Left colon (tissue), 2 donors: ENCODE results near the gene PLEKHG2. TPM values are rescaled to one million over a fixed set of nuclear protein-coding genes. Genes with fewer than 3 reads are reported as not detected.
"Not testable (repeated sequence)": the region's sequence is repeated elsewhere in the genome, so short reads cannot be mapped to it uniquely, and the experiment has no call there.

ENCODE experiments used
- ATAC-seq: fragments of 200-7000 bp; cut with Tn5 transposase; one replicate; pipeline ENCODE4 v1.9.1; 2020; ENCODE audit warnings: mild to moderate bottlenecking, moderate library complexity
- DNase-seq, 2 donors: peaks; one replicate each; pipeline ENCODE4 v3.0.0-alpha.2; 2020
- intact Hi-C, 2 donors: fragments of 100-400 bp; cut with DNase I in 1 of 2; cut with micrococcal nuclease in 1 of 2; formaldehyde crosslinking; loops; one replicate each; pipeline versions ENCODE4 v1.11.2 to v1.14.0; 2022; cut with DNase I, micrococcal nuclease
- long read RNA-seq: library from polyadenylated mRNA; unstranded; transcript quantifications from one replicate; pipeline ENCODE4 v2.0.0, GENCODE V29; 2021
- total RNA-seq, 2 donors: library from RNA; stranded (reverse); fragmentation: NEBNext Ultra II Directional; extraction: Animal tissue kit (Norgen Biotek cat#: 25700); gene quantifications; one replicate each; pipeline ENCODE4 v1.2.1, GENCODE V29; 2021
- donor health status: DM: no; HTN: no; CAD: no.
- donor health status: DM: yes; HTN: yes; CAD: no.

Gene PLEKHG2, protein sequence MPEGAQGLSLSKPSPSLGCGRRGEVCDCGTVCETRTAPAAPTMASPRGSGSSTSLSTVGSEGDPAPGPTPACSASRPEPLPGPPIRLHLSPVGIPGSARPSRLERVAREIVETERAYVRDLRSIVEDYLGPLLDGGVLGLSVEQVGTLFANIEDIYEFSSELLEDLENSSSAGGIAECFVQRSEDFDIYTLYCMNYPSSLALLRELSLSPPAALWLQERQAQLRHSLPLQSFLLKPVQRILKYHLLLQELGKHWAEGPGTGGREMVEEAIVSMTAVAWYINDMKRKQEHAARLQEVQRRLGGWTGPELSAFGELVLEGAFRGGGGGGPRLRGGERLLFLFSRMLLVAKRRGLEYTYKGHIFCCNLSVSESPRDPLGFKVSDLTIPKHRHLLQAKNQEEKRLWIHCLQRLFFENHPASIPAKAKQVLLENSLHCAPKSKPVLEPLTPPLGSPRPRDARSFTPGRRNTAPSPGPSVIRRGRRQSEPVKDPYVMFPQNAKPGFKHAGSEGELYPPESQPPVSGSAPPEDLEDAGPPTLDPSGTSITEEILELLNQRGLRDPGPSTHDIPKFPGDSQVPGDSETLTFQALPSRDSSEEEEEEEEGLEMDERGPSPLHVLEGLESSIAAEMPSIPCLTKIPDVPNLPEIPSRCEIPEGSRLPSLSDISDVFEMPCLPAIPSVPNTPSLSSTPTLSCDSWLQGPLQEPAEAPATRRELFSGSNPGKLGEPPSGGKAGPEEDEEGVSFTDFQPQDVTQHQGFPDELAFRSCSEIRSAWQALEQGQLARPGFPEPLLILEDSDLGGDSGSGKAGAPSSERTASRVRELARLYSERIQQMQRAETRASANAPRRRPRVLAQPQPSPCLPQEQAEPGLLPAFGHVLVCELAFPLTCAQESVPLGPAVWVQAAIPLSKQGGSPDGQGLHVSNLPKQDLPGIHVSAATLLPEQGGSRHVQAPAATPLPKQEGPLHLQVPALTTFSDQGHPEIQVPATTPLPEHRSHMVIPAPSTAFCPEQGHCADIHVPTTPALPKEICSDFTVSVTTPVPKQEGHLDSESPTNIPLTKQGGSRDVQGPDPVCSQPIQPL (N-terminal part only)
- total RNA-seq = 1 to 10 TPM; 6.2 to 9.3 TPM
- long read RNA-seq = 0 reads

DNA sequence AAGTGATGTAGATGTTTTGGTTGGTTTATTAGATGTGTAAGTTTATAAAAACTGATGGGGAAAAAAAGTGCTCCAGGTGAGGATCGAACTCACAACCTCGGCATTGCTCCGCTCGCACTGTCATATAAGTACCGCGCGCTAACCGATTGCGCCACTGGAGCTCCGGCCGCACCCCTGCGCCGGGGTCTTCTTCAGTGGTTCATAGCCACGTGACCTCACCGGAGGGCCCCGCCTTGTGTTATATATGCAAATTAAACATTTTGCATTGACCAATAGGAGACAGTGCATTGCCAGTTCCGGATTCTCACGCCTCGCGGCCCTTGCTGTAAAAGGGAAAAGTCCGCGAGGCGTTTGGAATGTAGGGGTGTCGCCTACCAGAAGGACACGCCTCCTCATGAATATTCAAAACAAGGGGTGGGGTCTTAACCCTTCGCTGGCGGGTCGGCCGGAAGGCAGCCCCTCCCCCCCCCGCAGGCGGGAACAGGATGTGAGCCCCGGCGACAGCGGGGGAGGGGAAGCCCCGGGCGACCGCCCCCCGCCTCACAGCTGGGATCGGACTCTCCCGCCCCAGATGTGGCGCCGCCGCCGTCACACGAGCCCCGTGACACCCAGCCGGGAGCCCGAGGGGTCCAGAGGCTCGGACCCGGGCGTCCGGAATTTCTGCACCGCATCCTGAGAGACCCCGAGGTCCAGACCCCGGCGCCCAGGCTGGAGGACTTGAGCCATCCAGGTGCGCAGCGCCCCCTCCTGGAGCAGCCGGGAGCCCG, at the start of gene PLEKHG2:
TSS of gene PLEKHG2 (plus strand) at position 570 of the 767 bp plus-strand sequence. CDS start 1,418 bp downstream, outside the sequence.
- peak; percentile 48 for ATAC-seq
- DNase-seq = peak; percentile 94 to 98
- intact Hi-C loops = no loop called here

DNA sequence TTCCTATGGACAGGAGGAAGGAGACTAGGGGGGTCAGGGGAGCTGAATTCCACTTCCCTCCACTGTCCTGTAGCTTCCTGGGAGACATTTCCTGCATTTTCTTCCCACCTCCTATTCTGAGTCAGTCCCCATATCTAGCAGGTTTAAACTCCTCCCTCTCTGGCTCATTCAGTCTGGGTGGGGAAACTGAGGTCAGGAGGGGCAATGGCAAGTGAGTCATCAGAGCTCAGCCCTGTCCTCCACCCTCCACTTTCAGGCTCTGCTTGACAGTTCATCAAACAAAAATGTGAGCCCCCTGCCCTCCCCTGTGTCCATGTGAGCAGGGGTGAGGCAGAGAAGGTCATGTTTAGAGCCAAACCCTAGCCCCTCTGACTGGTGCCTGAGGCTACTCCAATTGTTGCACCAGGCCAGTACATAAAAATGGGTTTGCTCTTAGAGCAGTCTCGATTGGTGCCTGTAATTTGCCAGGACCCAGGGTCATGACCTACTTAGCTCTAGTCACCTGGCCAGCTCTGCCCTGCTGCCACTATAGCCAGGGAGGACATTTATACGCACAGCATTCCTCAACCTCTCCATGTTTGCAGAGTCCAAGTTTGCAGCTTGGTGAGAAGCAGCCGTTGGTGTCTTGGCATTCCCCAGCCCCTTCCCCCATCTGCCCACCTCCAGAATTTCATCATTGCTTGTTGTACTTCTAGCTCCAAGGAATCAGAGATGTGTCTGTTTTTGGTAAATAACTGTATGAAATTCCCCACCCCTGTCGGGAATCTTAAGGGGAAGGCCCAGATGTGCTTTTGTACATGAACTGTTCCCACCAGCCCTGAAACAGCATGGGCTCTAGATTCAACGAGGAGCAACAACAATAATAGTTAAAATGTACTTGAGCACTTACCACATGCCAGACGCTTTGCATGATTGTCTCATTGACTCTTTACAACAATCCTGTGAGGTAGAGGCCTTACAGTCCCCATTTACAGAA, 49.5 kb upstream of the PLEKHG2 start:
- intact Hi-C loops = no loop called here
- DNase-seq (no peak), ATAC-seq (no peak)

DNA sequence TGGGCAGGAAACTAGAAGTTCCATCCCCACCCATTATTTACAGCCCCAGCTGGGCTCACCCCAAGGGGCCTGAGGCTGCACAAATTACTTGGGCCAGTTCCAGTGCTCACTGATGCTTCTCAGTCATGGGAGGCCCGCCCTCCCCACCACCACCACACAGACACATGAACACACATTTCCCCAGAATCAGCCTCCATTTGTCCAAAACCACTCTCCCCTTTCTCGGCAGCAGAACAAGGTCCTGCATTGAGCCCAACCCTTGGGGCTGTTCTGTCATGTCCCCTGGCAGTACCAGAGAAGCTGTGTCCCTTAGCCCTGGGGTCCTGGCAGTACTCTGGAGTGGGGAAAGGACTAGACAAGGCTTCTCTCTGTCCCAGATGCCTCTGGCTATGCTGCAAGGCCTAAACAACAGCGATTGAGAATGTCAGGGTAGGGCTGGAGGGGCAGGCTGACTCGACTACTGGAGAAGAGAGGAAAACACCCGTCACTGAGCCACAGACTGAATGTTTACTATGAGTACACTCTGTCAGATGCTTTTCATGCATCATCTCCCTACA, 48.5 kb upstream of the PLEKHG2 start:
- intact Hi-C loops = no loop called here
- ATAC-seq (no peak), DNase-seq (no peak)

DNA sequence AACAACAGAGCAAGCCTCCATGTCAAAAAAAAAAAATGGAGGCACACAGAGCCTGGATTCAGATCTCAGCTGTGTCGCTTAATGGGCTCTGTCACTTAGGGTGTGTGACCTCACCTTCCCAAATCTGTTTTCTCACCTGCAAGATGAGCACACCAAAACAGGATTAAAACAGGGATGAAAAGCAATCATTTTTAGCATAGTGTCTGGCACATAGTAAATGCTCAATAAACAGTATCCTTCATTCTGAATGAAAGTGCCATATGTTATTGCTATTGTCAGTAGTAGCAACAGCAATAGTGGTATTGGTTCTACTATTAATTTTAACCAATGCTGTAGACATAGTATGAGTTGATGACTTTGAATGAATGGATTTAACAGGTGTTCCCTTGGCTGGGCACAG, 46.9 kb upstream of the PLEKHG2 start:
- DNase-seq (no peak), ATAC-seq (no peak)
- intact Hi-C loops = no loop called here

DNA sequence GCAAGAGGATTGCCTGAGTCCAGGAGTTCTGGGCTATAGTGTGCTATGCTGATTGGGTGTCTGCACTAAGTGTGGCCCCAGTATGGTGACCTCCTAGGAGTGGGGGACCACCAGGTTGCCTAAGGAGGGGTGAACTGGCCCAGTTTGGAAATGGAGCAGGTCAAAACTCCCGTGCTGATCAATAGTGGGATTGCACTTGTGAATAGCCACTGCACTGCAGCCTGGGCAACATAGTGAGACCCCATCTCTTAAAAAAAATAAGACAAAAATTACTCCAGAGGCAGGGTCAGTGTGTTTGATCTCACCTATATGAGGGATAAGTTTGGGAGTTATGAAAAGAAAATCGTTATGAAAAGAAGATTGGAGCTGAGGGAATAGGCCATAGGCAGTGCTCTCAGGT, 43.3 kb upstream of the PLEKHG2 start:
- ATAC-seq (no peak), DNase-seq (no peak)
- intact Hi-C loops = no loop called here

DNA sequence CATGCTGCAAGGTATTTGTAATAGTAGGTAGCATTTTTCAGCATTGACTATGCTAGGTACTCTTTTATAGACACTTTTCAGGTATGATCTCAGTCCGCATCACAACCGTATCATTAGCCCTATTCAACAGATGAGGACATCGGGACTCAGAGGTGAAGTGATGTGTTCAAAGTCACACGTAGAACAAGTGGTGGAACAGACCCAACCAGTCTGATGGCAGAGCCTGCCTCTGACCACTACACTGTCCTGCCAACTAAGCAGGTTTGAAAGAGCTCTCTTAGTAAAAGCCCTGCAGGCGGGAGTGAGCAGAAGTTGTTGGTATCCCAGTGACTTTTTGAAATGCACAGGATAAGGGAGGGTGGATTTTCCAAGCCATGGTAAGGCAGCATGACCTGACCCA, 41.7 kb upstream of the PLEKHG2 start:
- DNase-seq (no peak), ATAC-seq (no peak)
- intact Hi-C loops = no loop called here

DNA sequence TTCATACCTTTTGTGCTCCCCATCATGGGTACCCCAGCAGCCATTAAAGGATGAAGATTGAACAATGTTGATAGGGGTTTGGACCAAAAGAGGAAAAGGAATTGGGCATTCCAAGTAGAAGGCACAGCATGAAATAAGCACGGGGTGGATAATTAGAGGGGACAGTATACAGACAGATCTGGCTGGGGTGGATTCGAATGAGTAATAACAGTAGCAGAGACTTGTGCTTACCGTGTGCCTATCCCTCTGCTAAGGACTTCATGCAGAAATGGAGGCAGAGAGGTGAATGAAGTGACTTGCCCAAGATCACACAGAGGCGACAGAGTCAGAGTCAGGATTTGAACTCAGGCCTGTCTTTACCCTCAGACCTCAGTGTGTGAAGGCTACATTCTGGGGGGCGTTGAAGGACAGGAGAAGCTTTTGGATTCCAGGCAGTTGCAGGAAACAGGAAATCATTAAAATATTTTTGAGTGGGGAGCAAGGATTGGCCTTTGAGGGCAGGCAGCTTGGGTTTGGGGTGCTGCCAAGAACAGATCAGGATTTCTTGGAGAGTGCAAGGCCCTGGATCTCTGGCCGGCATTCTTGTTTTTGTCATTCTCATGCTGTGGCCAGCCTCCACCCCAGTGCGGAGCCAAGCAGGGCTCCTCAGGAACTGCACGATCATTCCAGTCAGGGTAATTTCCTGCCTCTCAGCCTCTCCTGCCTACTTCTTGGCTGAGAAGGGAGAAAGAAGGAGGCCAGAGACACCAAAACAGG, 40.2 kb upstream of the PLEKHG2 start:
- DNase-seq (peak; percentile 44 to 75), ATAC-seq (peak; percentile 30)
- intact Hi-C loops = no loop called here

DNA sequence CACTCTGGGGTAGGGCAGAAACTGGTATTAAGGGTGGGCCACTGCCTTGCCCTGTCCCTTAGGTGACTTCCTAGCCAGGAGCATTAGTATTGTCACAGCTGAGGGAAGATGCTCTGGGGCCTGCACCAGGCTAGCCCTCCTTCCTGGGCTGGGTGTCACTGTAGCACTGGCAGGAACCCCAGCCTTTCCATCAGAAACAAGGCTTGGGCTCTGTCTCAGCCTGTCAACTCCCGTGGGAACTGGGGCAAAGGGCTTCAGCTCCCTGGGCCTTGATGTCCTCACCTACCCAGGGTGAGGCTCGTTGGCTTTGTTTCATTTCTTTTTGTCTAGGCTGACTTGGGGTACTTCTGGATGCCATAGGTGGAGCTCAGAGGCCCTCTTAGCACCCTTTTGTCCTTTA, 39.5 kb upstream of the PLEKHG2 start:
- ATAC-seq = no peak
- intact Hi-C loops = no loop called here
- no peak for DNase-seq

DNA sequence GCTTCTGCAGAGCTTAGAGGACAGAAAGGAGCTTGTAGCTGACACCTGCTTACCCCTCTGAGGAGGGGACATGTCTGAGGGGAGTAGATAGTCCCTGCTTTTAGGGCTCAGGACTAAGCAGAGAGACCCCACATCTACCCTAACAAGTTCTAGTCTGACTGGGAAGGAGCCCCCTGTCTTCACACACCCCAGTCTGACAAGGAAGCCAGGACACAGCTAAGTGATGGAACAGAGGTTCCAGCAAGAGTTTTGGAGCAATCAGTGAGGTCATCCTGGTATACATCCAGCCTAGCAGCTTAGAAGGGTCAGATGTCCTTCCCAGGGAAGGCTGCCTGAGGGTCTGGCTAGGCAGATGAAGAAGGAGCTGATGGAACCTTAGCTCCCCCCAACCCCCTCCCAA, 36.5 kb upstream of the PLEKHG2 start:
- ATAC-seq (no peak), DNase-seq (no peak)
- intact Hi-C loops = no loop called here

DNA sequence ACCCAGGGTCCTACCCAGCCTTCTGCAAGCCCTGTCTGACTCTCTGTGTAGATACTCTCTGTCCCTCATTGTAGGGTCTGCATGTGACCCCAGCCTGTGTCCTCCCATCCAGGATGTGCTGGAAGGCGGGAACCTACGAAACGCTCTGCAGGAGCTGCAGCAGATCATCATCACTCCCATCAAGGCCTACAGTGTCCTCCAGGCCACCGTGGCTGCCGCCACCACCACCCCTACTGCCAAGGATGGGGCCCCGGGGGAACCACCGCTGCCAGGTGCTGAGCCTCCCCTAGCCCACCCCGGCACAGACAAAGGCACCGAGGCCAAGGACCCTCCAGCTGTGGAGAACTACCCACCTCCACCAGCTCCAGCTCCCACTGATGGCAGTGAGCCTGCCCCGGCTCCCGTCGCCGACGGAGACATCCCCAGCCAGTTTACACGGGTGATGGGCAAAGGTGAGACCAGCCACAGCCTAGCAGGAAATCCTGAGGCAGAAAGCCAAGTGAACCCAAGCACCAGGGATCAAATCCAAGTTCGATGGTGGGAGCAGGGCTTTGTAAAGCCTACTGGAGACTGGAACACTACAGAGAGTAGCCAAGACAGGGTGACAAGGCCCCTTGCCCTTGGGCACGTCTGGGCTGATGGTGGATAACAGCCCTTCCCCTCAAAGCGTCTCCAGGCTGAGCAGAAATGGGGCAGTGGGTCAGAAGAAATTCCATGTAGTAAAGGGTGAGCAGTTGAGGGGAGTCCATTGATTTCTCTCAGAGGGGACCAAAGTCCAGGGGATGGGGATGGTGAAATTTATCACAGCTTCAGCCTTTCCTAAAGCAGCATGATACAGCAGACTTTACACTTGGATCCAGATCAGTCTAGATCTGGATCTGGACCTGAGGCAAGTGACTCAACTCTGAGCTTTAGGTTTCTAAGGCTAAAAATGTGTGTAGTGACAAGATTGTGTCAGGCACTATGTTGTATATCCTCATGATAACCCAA, 34.8 kb upstream of the PLEKHG2 start:
- DNase-seq (no peak), ATAC-seq (no peak)
- intact Hi-C loops = no loop called here

DNA sequence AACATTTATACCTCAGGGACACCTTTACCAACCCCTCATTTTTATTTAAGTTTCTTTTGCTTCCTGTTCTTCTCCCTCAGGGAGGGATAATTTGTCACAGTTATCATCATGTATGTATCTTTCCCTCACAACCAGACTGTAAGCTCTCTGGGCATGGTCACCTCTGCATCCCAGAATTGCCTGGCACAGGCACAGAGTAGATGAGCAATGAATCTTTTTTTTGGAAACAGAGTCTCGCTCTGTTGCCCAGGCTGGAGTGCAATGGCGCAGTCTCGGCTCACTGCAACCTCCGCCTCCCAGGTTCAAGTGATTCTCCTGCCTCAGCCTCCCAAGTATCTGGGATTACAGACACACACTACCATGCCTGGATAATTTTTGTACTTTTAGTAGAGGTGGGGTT, 33.1 kb upstream of the PLEKHG2 start:
- intact Hi-C loops, ATAC-seq, DNase-seq: not testable (repeated sequence)

DNA sequence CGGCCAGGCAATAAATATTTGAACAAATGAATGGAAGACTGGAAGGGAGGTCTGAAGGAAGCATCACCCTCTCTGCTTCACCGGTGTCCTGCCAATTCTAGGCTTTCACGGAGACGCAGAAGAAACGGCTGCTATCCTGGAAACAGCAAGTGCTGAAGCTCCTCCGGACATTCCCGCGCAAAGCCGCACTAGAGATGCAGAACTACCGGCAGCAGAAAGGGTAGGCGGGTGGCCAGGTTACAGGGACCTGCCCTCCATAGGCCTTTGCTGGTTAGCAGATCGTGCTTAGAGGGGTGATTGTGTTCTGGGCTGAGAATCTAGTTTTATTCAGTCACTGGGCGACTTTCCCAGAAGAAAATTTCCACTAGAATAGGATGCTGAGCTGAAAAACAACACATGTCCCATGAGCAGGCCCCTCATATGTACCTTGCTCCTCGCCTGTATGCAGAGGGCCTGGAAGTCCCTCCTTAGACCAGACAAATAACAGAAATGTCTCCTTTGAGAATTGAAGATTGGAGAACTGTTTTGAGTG, 32.5 kb upstream of the PLEKHG2 start:
- DNase-seq (no peak), ATAC-seq (no peak)
- intact Hi-C loops = no loop called here

DNA sequence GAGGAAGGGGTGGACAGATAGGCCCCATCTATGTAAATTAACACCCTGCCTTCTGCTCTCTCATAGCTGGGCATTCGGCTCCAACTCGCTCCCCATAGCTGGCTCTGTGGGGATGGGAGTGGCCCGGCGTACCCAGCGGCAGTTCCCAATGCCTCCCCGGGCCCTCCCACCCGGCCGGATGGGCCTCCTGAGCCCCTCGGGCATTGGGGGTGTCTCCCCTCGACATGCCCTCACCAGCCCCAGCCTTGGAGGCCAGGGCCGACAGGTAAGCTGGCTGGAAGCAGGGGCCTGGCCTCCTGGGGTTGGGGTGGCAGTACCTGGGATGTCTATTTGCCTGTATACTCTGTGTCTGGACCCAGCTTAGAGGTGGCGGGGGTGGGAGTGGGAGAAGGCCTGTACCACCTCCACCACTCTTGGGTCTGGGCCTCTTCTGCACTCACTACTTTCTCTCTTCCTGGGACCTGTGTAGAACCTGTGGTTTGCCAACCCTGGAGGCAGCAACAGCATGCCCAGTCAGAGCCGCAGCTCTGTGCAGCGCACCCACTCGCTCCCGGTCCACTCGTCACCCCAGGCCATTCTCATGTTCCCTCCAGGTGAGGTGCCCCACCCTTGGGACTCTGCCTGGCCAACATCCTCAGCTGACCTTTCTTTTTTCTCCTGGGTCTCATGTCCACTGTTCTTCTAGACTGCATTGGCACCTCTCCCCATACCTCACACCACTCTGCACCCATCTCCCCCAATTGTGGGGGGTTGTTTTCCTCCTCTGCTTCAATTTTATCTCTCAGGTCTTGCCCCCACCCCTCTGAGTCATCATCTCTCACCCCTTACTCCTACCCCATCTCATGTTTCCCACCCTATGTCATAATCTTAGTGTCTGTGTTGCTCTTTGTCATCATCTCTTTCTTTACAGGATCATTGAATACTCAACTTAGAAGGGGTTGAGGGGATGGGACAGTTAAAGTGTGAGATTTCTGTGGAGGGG, 31.7 kb upstream of the PLEKHG2 start:
- no peak for ATAC-seq
- intact Hi-C loops = no loop called here
- no peak for DNase-seq

DNA sequence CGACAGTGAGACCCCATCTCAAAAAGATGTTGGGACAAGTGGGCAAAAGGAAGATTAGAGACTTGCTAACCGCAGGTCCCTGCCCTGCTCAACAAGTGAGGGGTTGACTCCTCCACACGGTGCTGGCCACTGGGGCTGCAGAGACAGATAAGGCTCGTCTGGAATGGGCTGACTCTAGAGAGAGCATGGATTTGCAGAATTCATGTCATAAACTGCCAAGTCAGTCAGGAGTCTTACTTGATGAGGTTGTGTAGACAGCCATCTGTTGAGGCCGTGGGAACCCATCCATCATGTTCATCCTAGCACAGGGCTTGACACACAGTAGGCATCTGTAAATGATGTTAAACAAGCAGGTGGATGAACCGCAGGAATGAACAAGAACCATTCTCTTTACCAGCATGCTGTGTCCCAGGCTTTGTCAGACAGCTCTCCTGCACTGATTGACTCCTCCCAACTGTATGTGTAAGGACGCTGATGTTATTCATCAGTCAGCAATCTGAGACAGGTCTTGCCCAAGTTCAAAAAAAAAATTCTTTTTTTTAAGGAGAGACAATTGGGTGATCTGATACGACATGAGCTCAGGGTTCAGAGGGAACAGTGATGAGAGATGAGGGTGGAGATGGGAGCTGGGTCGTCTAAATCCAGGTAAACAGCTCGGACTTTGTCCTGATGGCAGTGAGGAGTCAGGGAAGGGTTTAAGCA, 30.4 kb upstream of the PLEKHG2 start:
- no peak for ATAC-seq
- no peak for DNase-seq
- intact Hi-C loops = no loop called here
